ENCODE data around the gene JOSD1. TPM values are rescaled to one million over a fixed set of nuclear protein-coding genes. Genes with fewer than 3 reads are reported as not detected.

Gene JOSD1
- total and polyA plus RNA-seq, 9 of the 15 experiments (the other 6 are each of a cell fraction or from before 2014, with no cell fraction given), result 8.9 to 39.1 (median 30.4) TPM

GRCh38 chr22:38700789-38701628, at the start of gene JOSD1 (continued):
- TF ChIP-seq EGR1 (conservative IDR thresholded peaks at IDR 0.05) (peak; percentile 88), HIVEP1 (CRISPR knock-in tag; IDR thresholded peaks at IDR 0.05) (no peak), MBD2 (IDR thresholded peaks at IDR 0.05; ENCODE audit: borderline replicate concordance, low read depth) (no peak), RBFOX2 (IDR thresholded peaks at IDR 0.05; ENCODE audit: low read depth, low read length) (peak; percentile 90), SMARCA5 (IDR thresholded peaks at IDR 0.05) (no peak), HNRNPUL1 (IDR thresholded peaks at IDR 0.05; ENCODE audit: low read length) (no peak), CHD1 (IDR thresholded peaks at IDR 0.05; ENCODE audit: low read length) (no peak), BMI1 (IDR thresholded peaks at IDR 0.05; ENCODE audit: low read length) (no peak), CBX2 (IDR thresholded peaks at IDR 0.05; ENCODE audit: insufficient read depth, low read length, poor library complexity, severe bottlenecking) (no peak), NFATC3 (IDR thresholded peaks at IDR 0.05) (no peak), ZC3H8 (IDR thresholded peaks at IDR 0.05) (no peak), ZNF146 (CRISPR knock-in tag; IDR thresholded peaks at IDR 0.05; ENCODE audit: unreplicated experiment) (no peak), MTA1 (IDR thresholded peaks at IDR 0.05; ENCODE audit: borderline replicate concordance) (no peak), NR3C1 (CRISPR knock-in tag; IDR thresholded peaks at IDR 0.05) (no peak), ZNF583 (CRISPR knock-in tag; IDR thresholded peaks at IDR 0.05) (no peak), CHCHD3 (CRISPR knock-in tag; IDR thresholded peaks at IDR 0.05) (no peak), HDAC1 (IDR thresholded peaks at IDR 0.05) (0 out of 4 replicates have a peak, but pooled peaks of 1 of the 2 experiments have one; percentile 29)
- TF ChIP-seq, protein P1, sequence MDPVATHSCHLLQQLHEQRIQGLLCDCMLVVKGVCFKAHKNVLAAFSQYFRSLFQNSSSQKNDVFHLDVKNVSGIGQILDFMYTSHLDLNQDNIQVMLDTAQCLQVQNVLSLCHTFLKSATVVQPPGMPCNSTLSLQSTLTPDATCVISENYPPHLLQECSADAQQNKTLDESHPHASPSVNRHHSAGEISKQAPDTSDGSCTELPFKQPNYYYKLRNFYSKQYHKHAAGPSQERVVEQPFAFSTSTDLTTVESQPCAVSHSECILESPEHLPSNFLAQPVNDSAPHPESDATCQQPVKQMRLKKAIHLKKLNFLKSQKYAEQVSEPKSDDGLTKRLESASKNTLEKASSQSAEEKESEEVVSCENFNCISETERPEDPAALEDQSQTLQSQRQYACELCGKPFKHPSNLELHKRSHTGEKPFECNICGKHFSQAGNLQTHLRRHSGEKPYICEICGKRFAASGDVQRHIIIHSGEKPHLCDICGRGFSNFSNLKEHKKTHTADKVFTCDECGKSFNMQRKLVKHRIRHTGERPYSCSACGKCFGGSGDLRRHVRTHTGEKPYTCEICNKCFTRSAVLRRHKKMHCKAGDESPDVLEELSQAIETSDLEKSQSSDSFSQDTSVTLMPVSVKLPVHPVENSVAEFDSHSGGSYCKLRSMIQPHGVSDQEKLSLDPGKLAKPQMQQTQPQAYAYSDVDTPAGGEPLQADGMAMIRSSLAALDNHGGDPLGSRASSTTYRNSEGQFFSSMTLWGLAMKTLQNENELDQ (CRISPR knock-in tag; IDR thresholded peaks at IDR 0.05; ENCODE audit: borderline replicate concordance), result no peak
- TF ChIP-seq, protein P2, sequence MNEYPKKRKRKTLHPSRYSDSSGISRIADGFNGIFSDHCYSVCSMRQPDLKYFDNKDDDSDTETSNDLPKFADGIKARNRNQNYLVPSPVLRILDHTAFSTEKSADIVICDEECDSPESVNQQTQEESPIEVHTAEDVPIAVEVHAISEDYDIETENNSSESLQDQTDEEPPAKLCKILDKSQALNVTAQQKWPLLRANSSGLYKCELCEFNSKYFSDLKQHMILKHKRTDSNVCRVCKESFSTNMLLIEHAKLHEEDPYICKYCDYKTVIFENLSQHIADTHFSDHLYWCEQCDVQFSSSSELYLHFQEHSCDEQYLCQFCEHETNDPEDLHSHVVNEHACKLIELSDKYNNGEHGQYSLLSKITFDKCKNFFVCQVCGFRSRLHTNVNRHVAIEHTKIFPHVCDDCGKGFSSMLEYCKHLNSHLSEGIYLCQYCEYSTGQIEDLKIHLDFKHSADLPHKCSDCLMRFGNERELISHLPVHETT (CRISPR knock-in tag; conservative IDR thresholded peaks at IDR 0.05 in 1 of 2, IDR thresholded peaks at IDR 0.05 in 1 of 2), result peak in 1 of 2 experiments; percentile 68; a peak in 1 of 4 replicates
- TF ChIP-seq, protein P3, sequence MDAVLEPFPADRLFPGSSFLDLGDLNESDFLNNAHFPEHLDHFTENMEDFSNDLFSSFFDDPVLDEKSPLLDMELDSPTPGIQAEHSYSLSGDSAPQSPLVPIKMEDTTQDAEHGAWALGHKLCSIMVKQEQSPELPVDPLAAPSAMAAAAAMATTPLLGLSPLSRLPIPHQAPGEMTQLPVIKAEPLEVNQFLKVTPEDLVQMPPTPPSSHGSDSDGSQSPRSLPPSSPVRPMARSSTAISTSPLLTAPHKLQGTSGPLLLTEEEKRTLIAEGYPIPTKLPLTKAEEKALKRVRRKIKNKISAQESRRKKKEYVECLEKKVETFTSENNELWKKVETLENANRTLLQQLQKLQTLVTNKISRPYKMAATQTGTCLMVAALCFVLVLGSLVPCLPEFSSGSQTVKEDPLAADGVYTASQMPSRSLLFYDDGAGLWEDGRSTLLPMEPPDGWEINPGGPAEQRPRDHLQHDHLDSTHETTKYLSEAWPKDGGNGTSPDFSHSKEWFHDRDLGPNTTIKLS (IDR thresholded peaks at IDR 0.05; ENCODE audit: borderline replicate concordance, low read depth), result peak; percentile 64; the same call in 1 of the 2 replicates
- TF ChIP-seq, protein P4, sequence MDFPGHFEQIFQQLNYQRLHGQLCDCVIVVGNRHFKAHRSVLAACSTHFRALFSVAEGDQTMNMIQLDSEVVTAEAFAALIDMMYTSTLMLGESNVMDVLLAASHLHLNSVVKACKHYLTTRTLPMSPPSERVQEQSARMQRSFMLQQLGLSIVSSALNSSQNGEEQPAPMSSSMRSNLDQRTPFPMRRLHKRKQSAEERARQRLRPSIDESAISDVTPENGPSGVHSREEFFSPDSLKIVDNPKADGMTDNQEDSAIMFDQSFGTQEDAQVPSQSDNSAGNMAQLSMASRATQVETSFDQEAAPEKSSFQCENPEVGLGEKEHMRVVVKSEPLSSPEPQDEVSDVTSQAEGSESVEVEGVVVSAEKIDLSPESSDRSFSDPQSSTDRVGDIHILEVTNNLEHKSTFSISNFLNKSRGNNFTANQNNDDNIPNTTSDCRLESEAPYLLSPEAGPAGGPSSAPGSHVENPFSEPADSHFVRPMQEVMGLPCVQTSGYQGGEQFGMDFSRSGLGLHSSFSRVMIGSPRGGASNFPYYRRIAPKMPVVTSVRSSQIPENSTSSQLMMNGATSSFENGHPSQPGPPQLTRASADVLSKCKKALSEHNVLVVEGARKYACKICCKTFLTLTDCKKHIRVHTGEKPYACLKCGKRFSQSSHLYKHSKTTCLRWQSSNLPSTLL (IDR thresholded peaks at IDR 0.05), result no peak

All from K562 (cell line).